AG08395 (cell line): ENCODE results near the gene TRIM27.
"Not testable (repeated sequence)": the region's sequence is repeated elsewhere in the genome, so short reads cannot be mapped to it uniquely, and the experiment has no call there.

Experiments used
- DNase-seq: peaks from one replicate; pipeline ENCODE4 v3.0.0; 2012; ENCODE audit warnings: mixed read lengths, low spot score

Gene TRIM27

DNA sequence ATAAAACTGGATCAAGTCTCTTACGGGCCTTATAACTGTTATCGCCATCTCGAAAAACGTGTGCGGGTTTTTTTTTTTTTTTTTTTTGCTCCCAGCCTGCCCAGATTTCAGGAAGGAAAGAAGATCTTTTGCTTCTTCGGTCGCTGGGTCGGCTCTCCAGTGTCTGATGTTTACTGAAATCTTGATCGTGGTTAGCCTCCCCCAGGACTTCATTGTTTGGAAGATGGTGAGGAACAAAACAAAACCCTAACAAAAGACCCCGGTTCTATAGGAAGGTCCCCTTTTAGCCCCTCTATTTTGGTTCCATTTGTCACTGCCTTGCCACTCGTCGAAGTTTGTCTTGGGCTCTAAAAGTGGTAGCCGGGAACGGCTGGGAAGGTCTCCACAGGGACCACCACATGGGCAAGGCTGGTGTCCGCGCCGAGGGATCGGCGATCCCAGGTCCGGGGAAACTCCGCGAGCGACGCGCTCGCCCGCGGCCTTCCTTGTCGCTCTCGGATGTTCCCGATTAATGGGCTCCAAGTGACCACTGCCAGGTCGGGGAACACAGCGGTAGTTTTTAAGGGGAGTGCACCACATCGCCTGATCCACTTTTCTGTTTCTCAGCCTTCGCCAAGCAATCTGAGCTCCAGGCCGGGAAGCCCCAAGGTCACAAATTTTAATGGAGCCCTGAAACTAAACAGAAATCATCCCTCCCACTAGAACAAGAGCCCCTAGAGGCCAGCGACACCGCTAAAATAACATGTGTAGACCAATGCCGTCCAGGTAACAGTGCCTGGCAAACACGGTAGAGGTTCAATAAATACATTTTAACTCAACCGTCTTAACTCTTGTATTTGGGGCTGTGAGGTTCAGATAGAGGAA is 27.0 kb downstream of the TRIM27 start:
- peak; percentile 60 for DNase-seq

GRCh38 chr6:28895131-28895812 is 28.5 kb downstream of the TRIM27 start:
- DNase-seq: peak; percentile 94

GRCh38 chr6:28893172-28893799 is 30.5 kb downstream of the TRIM27 start:
- no peak for DNase-seq

DNA sequence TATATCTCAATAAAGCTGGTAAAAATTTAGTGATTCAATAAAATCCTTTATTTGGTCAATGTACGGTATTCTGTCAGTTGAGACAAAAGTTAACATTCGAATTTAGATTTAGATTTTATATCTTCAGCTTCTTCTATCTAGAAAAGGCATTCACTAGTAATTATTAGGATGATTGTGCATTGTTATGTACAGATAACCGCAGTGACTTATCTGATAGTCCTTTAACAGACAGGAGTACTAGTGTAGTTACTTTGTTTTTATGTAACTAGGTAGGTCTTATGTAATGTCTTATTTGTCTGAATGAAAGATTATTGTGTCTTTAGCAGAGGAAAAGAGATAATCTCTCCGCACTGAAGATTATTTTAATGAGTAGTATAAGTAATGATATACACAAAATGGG is 31.3 kb downstream of the TRIM27 start:
- DNase-seq: no peak

GRCh38 chr6:28887796-28888496 is 35.8 kb downstream of the TRIM27 start:
- no peak for DNase-seq

GRCh38 chr6:28886079-28886439 is 37.7 kb downstream of the TRIM27 start:
- no peak for DNase-seq

DNA sequence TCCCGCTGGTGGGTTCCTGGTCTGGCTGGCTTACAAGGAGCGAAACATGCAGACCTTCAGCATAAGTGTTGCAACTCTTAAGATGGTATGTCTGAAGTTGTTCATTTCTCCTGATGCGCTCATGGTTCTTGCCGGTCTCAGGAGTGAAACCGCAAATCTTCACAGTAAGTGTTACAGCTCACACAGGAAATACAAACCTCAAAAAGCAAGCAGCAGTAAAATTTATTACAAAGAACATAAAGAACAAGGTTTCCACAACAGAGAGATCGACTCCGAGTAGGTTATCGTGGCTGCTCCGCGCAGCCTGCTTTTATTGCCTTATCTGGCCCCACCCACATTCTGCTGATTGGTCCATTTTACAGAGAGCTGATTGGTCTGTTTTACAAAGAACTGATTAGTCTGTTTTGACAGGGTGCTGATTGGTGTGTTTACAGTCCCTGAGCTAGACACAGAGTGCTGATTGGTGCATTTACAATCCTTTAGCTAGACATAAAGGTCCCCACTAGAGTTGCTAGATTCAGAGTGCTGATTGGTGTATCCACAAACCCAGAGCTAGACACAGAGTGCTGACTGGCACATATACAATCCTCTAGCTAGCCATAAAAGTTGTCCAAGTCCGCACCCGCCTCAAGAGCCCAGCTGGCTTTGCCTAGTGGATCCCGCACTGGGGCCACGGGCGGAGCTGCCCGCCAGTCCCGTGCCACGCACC is 39.2 kb downstream of the TRIM27 start:
- DNase-seq: no peak

- peak; percentile 59 for DNase-seq
These were observed 42.6 kb downstream of the TRIM27 start for GRCh38 chr6:28880894-28881780.

- DNase-seq: no peak
These were observed 43.3 kb downstream of the TRIM27 start for GRCh38 chr6:28880519-28880893.

DNA sequence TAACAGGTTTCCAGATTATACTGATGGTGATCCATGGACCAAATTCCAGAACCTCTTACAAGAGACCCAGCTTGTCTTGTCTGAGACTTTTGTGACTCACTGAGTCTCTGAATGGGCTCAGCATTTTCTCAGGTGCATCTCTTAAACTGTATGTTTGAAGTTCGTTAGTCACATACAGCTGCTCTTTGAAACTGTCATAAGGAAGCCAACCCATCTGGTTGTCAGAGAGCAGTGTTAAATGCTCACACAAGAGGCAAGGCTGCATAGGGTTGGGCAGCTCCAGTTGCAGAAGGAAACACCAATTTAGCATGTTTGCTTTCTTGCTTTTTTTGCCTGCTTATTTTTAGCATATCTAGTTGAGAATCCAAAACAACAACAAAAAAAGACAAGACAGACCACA is 47.1 kb downstream of the TRIM27 start:
- no peak for DNase-seq

- DNase-seq: no peak
These were observed 48.5 kb downstream of the TRIM27 start for GRCh38 chr6:28875191-28875747.

DNA sequence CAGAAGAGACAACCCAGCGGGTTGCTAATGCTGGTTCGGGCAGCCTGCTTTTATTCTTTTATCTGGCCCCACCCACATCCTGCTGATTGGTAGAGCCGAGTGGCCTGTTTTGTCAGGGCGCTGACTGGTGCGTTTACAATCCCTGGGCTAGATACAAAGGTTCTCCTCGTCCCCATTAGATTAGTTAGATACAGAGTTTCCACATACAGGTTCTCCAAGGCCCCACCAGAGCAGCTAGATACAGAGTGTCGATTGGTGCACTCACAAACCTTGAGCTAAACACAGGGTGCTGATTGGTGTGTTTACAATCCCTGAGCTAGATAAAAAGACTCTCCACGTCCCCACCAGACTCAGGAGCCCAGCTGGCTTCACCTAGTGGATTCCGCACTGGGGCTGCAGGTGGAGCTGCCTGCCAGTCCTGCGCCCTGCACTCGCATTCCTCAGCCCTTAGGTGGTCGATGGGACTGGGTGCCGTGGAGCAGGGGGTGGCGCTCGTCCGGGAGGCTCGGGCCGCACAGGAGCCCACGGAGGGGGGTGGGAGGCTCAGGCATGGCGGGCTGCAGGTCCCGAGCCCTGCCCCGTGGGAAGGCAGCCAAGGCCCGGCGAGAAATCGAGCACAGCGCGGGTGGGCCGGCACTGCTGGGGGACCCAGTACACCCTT is 51.5 kb downstream of the TRIM27 start:
- not testable (repeated sequence) for DNase-seq

DNA sequence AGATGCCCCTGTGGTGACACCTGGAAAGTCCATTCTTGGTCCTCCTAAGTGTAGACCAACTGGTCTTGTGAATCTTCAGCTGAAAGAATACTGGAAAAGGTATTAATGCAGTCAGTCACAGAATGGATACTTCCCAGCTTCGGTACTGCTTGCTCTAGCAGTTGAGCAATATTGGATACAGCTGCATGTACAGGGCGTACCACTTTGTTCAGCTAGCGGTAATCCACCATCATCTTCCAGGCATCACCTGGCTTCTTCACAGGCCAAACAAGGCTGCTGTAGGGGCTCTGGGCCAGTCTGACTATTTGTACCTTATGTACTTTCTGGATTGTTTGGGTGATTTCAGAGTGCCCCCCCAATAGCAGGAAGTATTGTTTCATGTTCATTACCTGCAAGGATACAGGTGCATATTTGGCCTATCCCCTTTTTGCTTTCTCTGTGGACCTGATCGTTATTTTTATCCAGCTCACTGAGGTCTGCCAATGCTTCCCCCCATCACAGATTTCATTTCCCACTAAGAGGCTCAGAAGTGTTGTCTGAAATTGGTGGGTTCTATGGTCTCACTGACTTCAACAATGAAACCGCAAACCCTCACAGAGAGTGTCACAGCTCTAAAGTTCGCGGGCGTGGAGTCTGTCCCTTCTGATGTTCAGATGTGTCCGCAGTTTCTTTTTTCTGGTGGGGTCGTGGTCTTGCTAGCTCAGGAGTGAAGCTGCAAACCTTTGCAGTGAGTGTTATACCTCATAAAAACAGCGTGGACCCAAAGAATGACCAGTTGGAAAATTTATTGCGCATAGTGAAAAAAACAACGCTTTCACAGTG is 52.2 kb downstream of the TRIM27 start:
- DNase-seq: no peak

- DNase-seq: no peak
These were observed 54.9 kb downstream of the TRIM27 start for GRCh38 chr6:28868873-28869272.

- DNase-seq: no peak
These were observed 56.7 kb downstream of the TRIM27 start for GRCh38 chr6:28867086-28867409.

DNA sequence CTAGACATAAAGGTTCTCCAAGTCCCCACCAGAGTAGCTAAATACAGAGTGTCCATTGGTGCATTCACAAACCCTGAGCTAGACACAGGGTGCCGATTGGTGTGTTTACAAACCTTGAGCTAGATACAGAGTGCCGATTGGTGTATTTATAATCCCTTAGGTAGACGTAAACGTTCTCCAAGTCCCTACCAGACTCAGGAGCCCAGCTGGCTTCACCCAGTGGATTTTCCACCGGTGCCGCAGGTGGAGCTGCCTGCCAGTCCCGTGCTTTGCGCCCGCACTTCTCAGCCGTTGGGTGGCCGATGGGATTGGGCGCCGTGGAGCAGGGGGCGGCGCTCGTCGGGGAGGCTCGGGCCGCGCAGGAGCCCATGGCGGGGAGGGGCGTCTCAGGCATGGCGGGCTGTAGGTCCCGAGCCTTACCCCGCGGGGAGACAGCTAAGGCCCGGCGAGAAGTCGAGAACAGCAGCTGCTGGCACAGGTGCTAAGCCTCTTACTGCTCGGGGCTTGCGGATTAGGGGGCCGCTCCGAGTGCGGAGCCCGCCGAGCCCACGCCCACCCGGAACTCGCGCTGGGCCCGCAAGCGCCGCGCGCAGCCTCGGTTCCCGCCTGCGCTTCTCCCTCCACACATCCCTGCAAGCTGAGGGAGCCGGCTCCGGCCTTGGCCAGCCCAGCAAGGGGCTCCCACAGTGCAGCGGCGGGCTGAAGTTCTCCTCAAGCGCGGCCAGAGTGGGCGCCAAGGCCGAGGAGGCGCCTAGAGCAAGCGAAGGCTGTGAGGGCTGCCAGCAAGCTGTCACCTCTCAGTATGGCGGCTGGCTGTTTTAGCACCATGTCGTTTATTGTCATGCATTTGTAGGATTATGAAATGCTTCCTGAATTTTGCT is 57.3 kb downstream of the TRIM27 start:
- not testable (repeated sequence) for DNase-seq

DNA sequence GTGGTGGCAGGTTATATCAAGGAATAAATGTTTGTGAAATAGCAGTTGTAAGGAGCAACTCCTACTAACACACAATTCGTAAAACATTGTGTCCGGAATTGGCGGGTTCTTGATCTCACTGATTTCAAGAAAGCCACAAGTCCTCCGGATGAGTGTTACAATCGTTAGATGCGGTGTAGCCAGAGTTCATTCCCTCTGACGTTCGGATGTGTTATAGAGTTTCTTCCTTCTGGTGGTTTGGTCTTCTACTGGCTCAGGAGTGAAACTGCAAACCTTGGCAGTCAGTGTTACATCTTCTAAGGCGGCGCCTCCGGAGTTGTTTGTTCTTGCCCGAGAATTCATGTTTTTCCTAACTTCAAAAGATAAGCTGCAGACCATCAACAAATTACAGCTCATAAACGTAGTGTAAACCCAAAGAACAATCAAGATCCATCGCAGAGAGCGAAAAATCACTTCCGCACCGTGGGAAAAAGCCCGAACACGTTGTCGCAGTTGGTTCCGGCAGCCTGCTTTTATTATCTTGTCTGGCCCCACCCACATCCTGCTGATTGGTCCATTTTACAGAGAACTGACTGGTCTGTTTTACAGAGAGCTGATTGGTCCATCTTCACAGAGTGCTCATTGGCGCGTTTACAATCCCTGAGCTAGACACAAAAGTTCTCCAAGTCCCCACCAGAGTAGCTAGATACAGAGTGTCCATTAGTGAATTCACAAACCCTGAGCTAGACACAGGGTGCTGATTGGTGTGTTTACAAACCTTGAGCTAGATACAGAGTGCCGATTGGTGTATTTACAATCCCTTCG is 58.2 kb downstream of the TRIM27 start:
- DNase-seq: no peak
